Measurements from ENCODE around the gene MGAT4D.

GRCh38 chr4:140408974-140409373 is 89.1 kb downstream of the MGAT4D start:
- TF ChIP-seq CTCF (IDR thresholded peaks at IDR 0.05; ENCODE audit: borderline replicate concordance, extremely low read depth, low read length, poor library complexity, severe bottlenecking), result no peak
- TF ChIP-seq EZH2 (IDR thresholded peaks at IDR 0.05; ENCODE audit: borderline replicate concordance, low read depth, low read length, severe bottlenecking), result no peak
